NCI-H2227 treated with DMSO at 0.1 percent for 48 hours (cell line): Measurements from ENCODE around the gene SPATA17.

Source experiments
- DNase-seq: peaks from one replicate; lab custom pipeline; 2025; lab: John Stamatoyannopoulos, UW

Gene SPATA17

DNA sequence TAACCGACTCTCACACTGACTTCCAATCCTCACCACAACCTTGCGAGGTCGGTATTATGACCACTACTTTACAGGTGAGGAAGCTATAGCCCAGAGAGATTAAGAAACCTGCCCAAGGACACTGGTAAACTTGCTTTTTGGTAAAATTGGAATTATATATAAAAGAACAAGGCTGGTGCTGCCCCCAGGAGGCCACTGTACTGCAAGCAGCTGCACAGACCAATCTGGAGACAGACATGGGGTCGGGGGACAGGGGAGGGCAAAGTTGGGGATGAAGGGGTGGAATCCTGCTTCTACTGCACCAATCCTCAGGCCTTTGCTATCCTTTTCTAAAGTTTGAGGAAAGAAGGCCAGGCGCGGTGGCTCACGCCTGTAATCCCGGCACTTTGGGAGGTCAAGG is 280.8 kb downstream of the SPATA17 start:
- DNase-seq = no peak

DNA sequence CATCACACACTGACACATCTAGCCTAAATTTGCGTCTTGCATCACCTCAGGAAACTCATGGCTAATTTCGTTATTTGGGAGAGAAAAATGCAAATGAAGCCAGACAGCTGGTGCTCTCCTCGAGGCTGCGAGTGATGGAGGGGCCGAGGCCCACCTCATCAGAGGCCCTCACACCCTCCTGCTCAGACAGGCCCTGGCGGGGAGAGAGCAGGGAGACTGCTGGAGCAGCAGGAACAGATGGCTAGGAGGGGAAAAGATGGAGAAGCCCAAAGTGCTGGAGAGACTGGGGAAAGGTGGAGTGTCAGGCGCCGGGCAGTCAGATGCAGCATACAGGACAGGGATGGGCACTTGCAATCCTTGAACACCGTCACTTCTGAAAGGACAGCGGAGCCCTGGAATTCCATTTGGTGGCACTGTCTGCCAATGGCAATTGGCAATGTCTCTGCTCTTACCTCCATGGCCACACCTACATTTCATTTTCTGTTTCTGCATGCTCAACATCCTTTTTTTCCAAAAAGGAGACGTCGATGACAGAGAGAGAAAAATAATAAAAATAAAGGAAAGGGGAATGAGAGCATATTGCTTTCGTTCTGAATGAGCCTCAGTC is 286.2 kb downstream of the SPATA17 start:
- DNase-seq = no peak

GRCh38 chr1:217919683-217920388 is 288.7 kb downstream of the SPATA17 start:
- DNase-seq = peak; percentile 27
